ENCODE measurements around the gene NIFK.
"Not testable (repeated sequence)": the region's sequence is repeated elsewhere in the genome, so short reads cannot be mapped to it uniquely, and the experiment has no call there.

NIFK gene

GRCh38 chr2:121722479-121722878, 14.2 kb downstream of the NIFK start:
- DNase-seq (ENCODE audit: low read depth in 1 of 2, low spot score in 1 of 2): no peak
- in situ Hi-C loops (cut with HindIII; ENCODE audit: low pct_unique_long_range_greater_than_20kb, low sequenced_read_pairs): no loop called here

GRCh38 chr2:121721926-121722325, 14.7 kb downstream of the NIFK start:
- TF ChIP-seq JUND (IDR thresholded peaks at IDR 0.05; ENCODE audit: low read depth): no peak
- no peak for DNase-seq (ENCODE audit: low read depth in 1 of 2, low spot score in 1 of 2)
- in situ Hi-C loops (cut with HindIII; ENCODE audit: low pct_unique_long_range_greater_than_20kb, low sequenced_read_pairs): no loop called here

More at GRCh38 chr2:121722479-121722878, 14.2 kb downstream of the NIFK start:
- no peak for TF ChIP-seq JUND (IDR thresholded peaks at IDR 0.05; ENCODE audit: low read depth)

- in situ Hi-C loops (cut with HindIII; ENCODE audit: low pct_unique_long_range_greater_than_20kb, low sequenced_read_pairs): no loop called here
- no peak for DNase-seq (ENCODE audit: low read depth in 1 of 2, low spot score in 1 of 2)
- TF ChIP-seq JUND (IDR thresholded peaks at IDR 0.05; ENCODE audit: low read depth): no peak
These were observed 19.1 kb downstream of the NIFK start for GRCh38 chr2:121717529-121717928.

GRCh38 chr2:121716126-121716525, 20.5 kb downstream of the NIFK start:
- no peak for DNase-seq (ENCODE audit: low read depth in 1 of 2, low spot score in 1 of 2)
- in situ Hi-C loops (cut with HindIII; ENCODE audit: low pct_unique_long_range_greater_than_20kb, low sequenced_read_pairs): no loop called here
- TF ChIP-seq JUND (IDR thresholded peaks at IDR 0.05; ENCODE audit: low read depth): no peak

- in situ Hi-C loops (cut with HindIII; ENCODE audit: low pct_unique_long_range_greater_than_20kb, low sequenced_read_pairs): not testable (repeated sequence)
These were observed 25.2 kb downstream of the NIFK start for GRCh38 chr2:121711481-121711880.

GRCh38 chr2:121710470-121711170, 26.1 kb downstream of the NIFK start:
- no peak for TF ChIP-seq JUND (IDR thresholded peaks at IDR 0.05; ENCODE audit: low read depth)
- in situ Hi-C loops (cut with HindIII; ENCODE audit: low pct_unique_long_range_greater_than_20kb, low sequenced_read_pairs): no loop called here
- no peak for DNase-seq (ENCODE audit: low read depth in 1 of 2, low spot score in 1 of 2)

More at GRCh38 chr2:121711481-121711880, 25.2 kb downstream of the NIFK start:
- DNase-seq (ENCODE audit: low read depth in 1 of 2, low spot score in 1 of 2): not testable (repeated sequence)

- in situ Hi-C loops (cut with HindIII; ENCODE audit: low pct_unique_long_range_greater_than_20kb, low sequenced_read_pairs): no loop called here
- TF ChIP-seq JUND (IDR thresholded peaks at IDR 0.05; ENCODE audit: low read depth): no peak
- no peak for DNase-seq (ENCODE audit: low read depth in 1 of 2, low spot score in 1 of 2)
These were observed 26.8 kb downstream of the NIFK start for GRCh38 chr2:121709776-121710469.

GRCh38 chr2:121707920-121708361, 28.7 kb downstream of the NIFK start:
- in situ Hi-C loops (cut with HindIII; ENCODE audit: low pct_unique_long_range_greater_than_20kb, low sequenced_read_pairs): no loop called here
- DNase-seq (ENCODE audit: low read depth in 1 of 2, low spot score in 1 of 2): no peak
- TF ChIP-seq JUND (IDR thresholded peaks at IDR 0.05; ENCODE audit: low read depth): no peak

- DNase-seq (ENCODE audit: low read depth in 1 of 2, low spot score in 1 of 2): no peak
- in situ Hi-C loops (cut with HindIII; ENCODE audit: low pct_unique_long_range_greater_than_20kb, low sequenced_read_pairs): no loop called here
- TF ChIP-seq JUND (IDR thresholded peaks at IDR 0.05; ENCODE audit: low read depth): no peak
These were observed 29.2 kb downstream of the NIFK start for GRCh38 chr2:121707344-121707919.

GRCh38 chr2:121705958-121706357, 30.7 kb downstream of the NIFK start:
- in situ Hi-C loops (cut with HindIII; ENCODE audit: low pct_unique_long_range_greater_than_20kb, low sequenced_read_pairs): no loop called here
- no peak for TF ChIP-seq JUND (IDR thresholded peaks at IDR 0.05; ENCODE audit: low read depth)
- no peak for DNase-seq (ENCODE audit: low read depth in 1 of 2, low spot score in 1 of 2)

- TF ChIP-seq JUND (IDR thresholded peaks at IDR 0.05; ENCODE audit: low read depth): no peak
These were observed 31.3 kb downstream of the NIFK start for GRCh38 chr2:121705390-121705789.

GRCh38 chr2:121701761-121702160, 34.9 kb downstream of the NIFK start:
- in situ Hi-C loops (cut with HindIII; ENCODE audit: low pct_unique_long_range_greater_than_20kb, low sequenced_read_pairs); DNase-seq (ENCODE audit: low read depth in 1 of 2, low spot score in 1 of 2): not testable (repeated sequence)

More at GRCh38 chr2:121705390-121705789, 31.3 kb downstream of the NIFK start:
- no peak for DNase-seq (ENCODE audit: low read depth in 1 of 2, low spot score in 1 of 2)
- in situ Hi-C loops (cut with HindIII; ENCODE audit: low pct_unique_long_range_greater_than_20kb, low sequenced_read_pairs): no loop called here
